Stomach smooth muscle (tissue), 2 donors: ENCODE measurements around the gene LSM11.

Experiments used
- H3K27ac ChIP-seq: one replicate; pipeline ENCODE4 v1.7.0; 2013; ENCODE audit warnings: mild to moderate bottlenecking, low read length, inconsistent platforms
- H3K27me3 ChIP-seq, 2 donors: one replicate each; pipeline ENCODE4 v1.7.0; 2013; ENCODE audit warnings: low read length in 2 of 2; ENCODE audit not compliant: insufficient read depth in 2 of 2, control insufficient read depth in 1 of 2
- H3K36me3 ChIP-seq, 2 donors: one replicate each; pipeline ENCODE4 v1.7.0; 2013; ENCODE audit warnings: low read length in 2 of 2; ENCODE audit not compliant: control insufficient read depth in 2 of 2, insufficient read depth in 2 of 2
- H3K4me1 ChIP-seq: one replicate; pipeline ENCODE4 v1.7.0; 2013; ENCODE audit warnings: low read length; ENCODE audit not compliant: control insufficient read depth, insufficient read depth
- H3K4me3 ChIP-seq, 2 donors: one replicate each; pipeline ENCODE4 v1.7.0; 2013; ENCODE audit warnings: low read length in 2 of 2
- H3K9ac ChIP-seq, 2 donors: one replicate each; pipeline ENCODE4 v1.7.0; 2013; ENCODE audit warnings: low read length in 2 of 2, mild to moderate bottlenecking in 1 of 2
- H3K9me3 ChIP-seq, 2 donors: one replicate each; pipeline ENCODE4 v1.7.0; 2013; ENCODE audit warnings: low read length in 2 of 2; ENCODE audit not compliant: control insufficient read depth in 2 of 2
- donor health status: healthy.
- donor health status: Pancreatic carcinoma.

The LSM11 gene

DNA sequence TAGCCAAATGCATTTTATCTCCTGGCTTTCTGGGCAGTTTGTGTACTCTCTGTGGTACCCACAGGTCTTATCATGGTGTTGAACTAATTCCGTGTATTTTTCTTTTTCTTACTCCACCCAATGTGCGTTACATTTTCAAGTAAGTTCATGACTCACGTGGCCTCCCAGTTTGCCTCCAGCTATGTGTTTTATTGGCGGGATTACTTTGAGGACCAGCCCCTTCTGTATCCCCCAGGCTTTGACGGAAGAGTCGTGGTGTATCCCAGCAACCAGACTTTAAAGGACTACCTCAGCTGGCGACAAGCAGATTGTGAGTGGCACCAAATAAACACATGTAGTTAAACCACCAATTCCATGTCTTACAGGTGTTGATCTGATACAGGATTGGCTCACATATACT is 9.1 kb upstream of the LSM11 start:
- no peak overlapping the region for H3K27ac ChIP-seq
- H3K9me3 ChIP-seq, result no peaks in the 10 kb centered on the region
- no peak overlapping the region for H3K4me3 ChIP-seq
- H3K27me3 ChIP-seq, result no peaks in the 10 kb centered on the region
- H3K4me1 ChIP-seq, result peaks cover 4% of the 10 kb centered on the region
- H3K36me3 ChIP-seq, result peaks cover 17 to 19% of the 10 kb centered on the region in 2 donors
- no peak overlapping the region for H3K9ac ChIP-seq

DNA sequence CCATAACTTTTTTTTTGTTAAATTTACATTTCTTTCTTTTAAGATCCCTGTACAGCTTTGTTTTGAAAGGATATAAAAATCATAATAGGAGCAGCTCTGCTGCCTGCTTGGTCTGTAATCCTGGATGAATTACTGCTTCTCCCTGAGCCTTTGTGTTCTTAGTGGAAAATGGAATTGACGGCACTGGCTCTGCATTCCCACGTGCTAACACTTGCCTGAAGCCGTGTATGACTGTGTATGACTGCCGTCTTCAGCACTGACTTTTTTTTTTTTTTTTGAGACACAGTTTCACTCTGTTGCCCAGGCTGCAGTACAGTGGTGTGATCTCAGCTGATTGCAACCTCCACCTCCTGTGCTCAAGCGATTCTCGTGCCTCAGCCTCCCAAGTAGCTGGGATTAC is 7.5 kb upstream of the LSM11 start:
- H3K27ac ChIP-seq, result no peak overlapping the region
- H3K4me1 ChIP-seq, result peaks cover 4% of the 10 kb centered on the region
- no peak overlapping the region for H3K4me3 ChIP-seq
- H3K9ac ChIP-seq, result no peak overlapping the region
- no peaks in the 10 kb centered on the region for H3K27me3 ChIP-seq
- H3K9me3 ChIP-seq, result no peaks in the 10 kb centered on the region
- H3K36me3 ChIP-seq, result peaks cover 22 to 23% of the 10 kb centered on the region in 2 donors

DNA sequence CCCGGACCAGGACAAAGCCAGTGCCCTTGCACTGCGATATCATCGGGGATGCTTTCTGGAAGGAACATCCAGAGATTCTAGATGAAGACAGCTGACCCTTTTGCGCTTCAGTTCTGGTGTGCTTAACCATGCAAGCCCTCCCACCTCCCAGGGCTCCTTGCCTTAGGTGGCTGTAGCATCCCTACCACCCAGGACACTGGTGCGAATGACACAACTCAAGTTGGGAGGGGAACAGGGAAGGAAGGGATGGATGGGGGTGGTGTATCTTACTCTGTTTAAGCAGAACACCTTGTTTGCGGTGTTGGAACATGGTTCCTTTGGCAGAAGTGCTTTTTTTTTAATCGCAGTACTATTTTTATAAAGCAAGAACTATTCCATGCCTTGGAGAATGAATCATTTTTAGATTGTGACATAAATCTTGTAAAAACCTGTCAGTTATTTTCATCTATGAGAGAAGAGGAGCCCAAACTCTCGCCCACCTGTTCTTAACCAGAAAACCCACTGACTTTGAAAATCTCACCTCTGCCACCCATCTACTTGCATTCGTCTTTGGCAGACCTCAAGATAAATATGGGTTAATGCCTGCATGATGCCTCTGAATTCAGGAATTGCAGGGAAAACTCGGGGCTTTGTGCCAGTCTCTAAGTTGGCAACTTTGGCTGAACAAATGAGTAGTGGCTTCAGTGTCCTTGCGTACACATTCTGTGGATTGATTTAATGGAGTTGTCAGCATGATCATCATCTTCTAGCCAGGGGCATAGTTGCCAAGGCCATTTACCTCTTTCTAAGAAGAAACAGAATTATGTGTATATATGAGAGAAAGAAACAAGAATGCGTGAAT is 3.9 kb upstream of the LSM11 start:
- Histone ChIP-seq H3K27me3 (no peaks in the 10 kb centered on the region), H3K9ac (no peak overlapping the region), H3K9me3 (no peaks in the 10 kb centered on the region), H3K36me3 (peaks cover 14 to 19% of the 10 kb centered on the region in 2 donors), H3K4me3 (no peak overlapping the region), H3K4me1 (peaks cover 6% of the 10 kb centered on the region), H3K27ac (no peak overlapping the region)

DNA sequence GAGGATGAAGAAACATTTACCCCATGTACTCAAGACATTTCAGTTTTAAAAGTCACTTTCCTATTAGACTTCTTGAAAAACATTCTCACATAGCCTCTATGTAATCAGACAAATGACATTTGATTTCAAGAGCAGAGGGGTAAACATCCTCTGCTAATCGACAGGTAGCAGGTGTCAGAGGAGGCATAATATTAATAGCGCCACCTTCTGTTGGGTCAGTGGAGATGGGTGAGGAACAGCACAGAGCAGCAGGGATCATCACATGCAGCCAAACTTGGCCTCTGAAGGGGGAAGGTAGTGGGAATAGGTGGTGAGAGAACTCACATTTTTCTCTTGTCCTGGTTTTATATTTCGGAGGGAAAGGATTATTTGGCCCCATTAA is 3.3 kb upstream of the LSM11 start:
- H3K4me3 ChIP-seq, result no peak overlapping the region
- peaks cover 12% of the 10 kb centered on the region for H3K4me1 ChIP-seq
- H3K9ac ChIP-seq, result no peak overlapping the region
- no peaks in the 10 kb centered on the region for H3K9me3 ChIP-seq
- H3K27ac ChIP-seq, result no peak overlapping the region
- H3K36me3 ChIP-seq, result peaks cover 11 to 16% of the 10 kb centered on the region in 2 donors
- no peaks in the 10 kb centered on the region for H3K27me3 ChIP-seq

DNA sequence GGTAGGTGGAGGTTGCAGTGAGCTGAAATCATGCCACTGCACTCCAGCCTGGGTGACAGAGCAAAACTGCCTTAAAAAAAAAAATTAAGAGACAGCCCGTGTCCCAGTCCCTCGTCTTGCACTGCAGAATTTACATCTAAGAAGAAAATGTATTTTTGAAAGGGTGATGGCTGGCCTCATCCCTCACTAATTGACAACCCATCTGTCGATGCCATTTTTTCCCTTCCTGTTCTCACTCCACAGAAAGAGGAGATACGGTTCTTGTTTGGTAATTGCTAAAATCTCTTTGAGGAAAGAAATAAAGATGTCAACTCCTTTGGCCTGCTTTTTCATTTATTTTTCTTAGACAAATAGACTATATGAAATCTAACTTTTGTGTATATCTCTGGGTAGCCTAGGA is 2.4 kb upstream of the LSM11 start:
- no peaks in the 10 kb centered on the region for H3K9me3 ChIP-seq
- no peak overlapping the region for H3K9ac ChIP-seq
- H3K4me1 ChIP-seq, result peaks cover 13% of the 10 kb centered on the region
- no peak overlapping the region for H3K27ac ChIP-seq
- H3K27me3 ChIP-seq, result no peaks in the 10 kb centered on the region
- no peak overlapping the region for H3K4me3 ChIP-seq
- H3K36me3 ChIP-seq, result peaks cover 10 to 16% of the 10 kb centered on the region in 2 donors

DNA sequence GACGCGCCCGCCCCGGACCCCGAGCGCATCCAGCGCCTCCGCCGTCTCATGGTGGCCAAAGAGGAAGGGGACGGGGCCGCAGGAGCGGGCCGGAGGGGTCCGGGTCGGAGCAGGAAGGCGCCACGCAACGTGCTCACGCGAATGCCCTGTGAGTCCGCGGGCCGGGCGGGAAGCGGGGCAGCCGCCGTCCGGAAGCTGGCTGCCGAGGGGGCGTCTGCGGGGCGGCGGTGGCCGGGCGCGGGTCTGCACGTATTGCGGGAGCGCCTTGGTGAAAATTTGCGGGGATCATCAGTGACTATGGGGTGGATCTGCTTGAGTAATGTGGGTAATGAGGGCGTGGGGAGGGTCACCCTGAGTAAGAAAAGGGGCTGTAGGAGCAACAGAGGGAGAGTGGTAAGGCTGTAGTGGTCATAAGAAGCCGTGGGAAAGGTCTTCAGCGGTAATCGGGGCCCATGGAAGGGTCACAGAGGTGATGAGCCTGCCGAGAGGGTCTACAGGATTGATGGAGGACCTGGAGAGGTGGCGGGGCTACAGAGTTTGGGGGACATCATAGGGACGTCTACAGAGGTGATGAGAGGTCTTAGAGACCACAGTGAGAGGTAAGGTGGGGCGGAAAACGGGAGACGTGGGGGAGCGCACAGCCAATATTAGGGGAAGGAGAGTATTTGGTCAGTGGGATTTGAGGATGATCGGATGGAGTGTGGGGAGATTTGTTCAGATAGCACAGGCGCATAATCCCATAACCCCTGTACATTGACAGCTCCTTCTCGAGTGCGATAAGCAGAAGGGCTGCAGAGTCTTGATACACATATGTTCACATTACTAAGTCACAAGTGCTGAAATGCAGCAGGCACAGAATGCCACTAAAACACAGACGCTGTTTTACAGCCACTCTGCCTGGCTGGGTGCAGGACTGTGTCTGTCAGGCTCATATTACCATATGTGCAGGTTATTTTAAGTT is 819 bp downstream of the LSM11 start:
- H3K27me3 ChIP-seq, result no peaks in the 10 kb centered on the region
- peaks cover 4 to 10% of the 10 kb centered on the region in 2 donors for H3K36me3 ChIP-seq
- H3K4me1 ChIP-seq, result peaks cover 17% of the 10 kb centered on the region
- peak overlapping the region; percentile 83 to 87 for H3K9ac ChIP-seq
- peak overlapping the region; percentile 53 for H3K27ac ChIP-seq
- peak overlapping the region; percentile 60 to 91 for H3K4me3 ChIP-seq
- H3K9me3 ChIP-seq, result no peaks in the 10 kb centered on the region

DNA sequence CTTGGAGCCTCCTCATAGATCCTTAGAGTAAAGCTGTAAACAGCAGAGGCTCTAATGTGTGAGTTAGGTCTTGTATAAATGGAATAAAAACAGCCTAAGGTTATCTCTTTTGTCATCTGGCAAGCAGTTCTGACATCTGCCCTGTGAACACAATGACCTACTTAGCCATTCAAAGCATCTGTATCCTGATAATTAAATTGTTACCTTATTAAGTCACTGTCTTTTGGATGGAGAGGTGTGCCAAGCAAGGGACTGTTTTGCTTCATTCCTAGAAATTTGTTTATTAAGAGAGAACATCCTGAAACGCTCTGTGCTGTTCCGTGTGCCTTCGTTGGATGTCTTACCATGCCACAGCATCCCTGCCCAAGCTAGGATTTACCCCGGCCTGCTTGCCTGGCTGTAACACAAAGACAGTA is 1.5 kb downstream of the LSM11 start:
- peak overlapping the region; percentile 60 to 91 for H3K4me3 ChIP-seq
- H3K9me3 ChIP-seq, result no peaks in the 10 kb centered on the region
- peaks cover 0 to 4% of the 10 kb centered on the region in 2 donors for H3K36me3 ChIP-seq
- H3K4me1 ChIP-seq, result peaks cover 17% of the 10 kb centered on the region
- peak overlapping the region; percentile 53 for H3K27ac ChIP-seq
- H3K27me3 ChIP-seq, result no peaks in the 10 kb centered on the region
- H3K9ac ChIP-seq, result peak overlapping the region; percentile 83 to 87

DNA sequence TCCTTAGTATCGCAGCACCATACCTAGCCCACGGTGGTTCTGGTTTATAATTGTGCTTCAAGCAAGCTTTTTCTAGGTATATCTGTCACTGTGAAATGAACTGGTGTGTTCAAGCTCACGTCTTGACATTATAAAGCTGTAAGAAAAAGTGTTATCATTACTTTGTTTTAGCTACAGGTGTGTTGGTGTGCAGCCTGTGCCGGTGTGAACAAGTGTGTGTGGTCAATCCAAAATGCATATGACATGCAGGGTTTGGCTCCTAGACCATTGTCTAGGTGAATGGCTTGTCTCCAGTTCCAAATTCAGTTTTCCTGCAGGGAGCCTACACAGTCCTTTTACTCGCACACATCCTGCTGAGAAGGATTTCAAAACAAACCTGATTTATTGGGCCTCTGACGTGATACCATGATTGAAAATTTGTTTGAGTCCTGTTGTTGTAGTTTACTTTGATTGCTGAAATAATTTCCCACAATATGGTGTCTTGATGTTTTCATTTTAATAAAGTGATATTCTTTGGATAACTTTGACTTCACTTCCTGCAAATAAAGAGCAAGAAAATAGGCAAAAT is 3.7 kb downstream of the LSM11 start:
- no peak overlapping the region for H3K9ac ChIP-seq
- no peak overlapping the region for H3K4me3 ChIP-seq
- no peaks in the 10 kb centered on the region for H3K27me3 ChIP-seq
- no peaks in the 10 kb centered on the region for H3K9me3 ChIP-seq
- peaks cover 17% of the 10 kb centered on the region for H3K4me1 ChIP-seq
- H3K36me3 ChIP-seq, result peaks cover 3 to 4% of the 10 kb centered on the region in 2 donors
- H3K27ac ChIP-seq, result peak overlapping the region; percentile 6

DNA sequence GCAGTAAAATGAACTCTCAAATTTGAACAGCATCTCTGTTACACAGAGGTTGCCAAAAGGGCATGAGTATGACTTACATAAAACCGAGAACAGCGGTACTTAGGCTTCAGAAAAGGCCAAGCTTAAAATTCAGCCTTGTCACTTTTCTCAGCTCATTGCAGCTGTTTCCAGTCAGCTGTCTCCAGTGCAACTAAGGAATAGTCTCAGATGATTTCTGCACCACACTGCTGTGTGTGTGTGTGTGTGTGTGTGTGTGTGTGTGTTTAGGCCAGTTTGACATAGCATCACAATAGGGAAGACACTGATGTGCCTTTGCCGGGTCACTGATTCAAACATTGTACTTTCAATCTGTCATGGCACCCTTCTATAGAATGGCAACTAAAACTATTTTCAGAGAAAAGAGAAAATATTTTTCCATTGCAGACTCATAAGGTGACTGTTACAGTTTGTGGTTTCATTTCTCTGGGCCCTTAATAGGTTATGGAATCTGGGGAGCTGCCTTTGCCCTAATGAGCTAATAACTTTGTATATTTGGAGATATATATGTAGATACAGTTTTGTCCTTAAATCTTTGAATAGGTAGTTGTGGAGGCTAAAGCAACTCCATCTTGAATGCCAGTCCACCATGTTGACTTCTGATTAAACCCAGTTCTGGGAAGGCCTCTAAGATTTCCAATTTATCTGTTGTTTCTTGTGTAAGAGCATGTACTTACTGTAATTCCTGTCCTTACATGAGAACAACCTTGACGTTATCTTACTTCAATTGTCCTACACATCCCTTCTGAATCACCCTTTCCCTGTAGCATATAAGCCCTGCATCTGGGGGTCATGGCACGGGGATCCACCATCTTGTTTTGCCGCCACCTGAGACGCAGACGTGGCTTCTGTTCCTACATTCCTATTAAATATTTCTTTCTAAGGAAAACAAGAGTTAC is 4.5 kb downstream of the LSM11 start:
- H3K27me3 ChIP-seq, result no peaks in the 10 kb centered on the region
- H3K9ac ChIP-seq, result no peak overlapping the region
- H3K9me3 ChIP-seq, result no peaks in the 10 kb centered on the region
- no peak overlapping the region for H3K4me3 ChIP-seq
- peaks cover 16% of the 10 kb centered on the region for H3K4me1 ChIP-seq
- peaks cover 4 to 8% of the 10 kb centered on the region in 2 donors for H3K36me3 ChIP-seq
- H3K27ac ChIP-seq, result peak overlapping the region; percentile 53
